Mucosa of gallbladder (tissue), 1 donor: ENCODE results near the gene GRID1. TPM values are rescaled to one million over a fixed set of nuclear protein-coding genes. Genes with fewer than 3 reads are reported as not detected.

Experiments used
- DNase-seq: peaks from one replicate; pipeline ENCODE4 v3.0.0-alpha.2; 2020; ENCODE audit warnings: low spot score
- total RNA-seq: library from RNA; stranded (reverse); gene quantifications from one replicate; pipeline ENCODE4 v1.2.1, GENCODE V29; 2021
- donor health status: DM: no; HTN: no; CAD: no.

GRID1 gene
- total RNA-seq, 1 donor from 2014 or later = 6.3 TPM

DNA sequence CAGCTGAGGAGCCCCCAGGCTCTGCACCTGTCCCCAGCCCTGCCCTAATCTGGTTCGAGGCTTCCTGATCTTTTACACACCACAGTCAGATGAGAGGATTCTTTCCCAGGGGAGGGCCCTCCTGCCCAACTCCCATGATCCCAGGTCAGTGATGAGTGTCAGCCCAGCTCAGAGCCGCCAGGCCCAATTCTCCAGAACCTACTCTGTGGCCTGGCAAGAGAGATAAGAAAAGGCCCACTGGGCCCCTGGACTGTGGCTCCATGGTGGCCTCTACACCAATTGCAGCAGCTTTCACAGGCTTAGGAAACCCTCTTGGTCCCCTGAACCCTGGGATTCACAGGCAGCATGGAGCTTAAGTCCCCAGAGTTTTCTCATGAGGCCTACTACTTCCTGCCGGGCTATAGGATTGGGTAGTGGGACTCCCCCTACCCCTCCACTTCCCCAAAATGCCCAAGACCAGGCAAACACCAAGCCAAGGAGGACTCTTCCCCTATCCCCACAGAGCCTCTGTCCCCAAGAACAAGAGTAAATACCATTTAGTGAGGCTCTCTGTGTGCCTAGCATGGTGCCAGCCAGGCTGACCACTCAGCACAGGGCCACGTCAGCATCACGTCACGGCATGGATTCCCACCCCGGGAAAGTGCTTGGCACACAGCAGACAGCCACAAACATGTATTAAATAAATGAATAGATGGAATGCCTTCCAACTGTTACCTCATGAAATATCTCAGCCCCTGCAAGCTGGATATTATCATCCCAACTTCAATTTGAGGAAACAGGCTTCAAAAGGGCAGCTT, 100.0 kb downstream of the GRID1 start:
- no peak for DNase-seq

- DNase-seq = no peak
Observed at GRCh38 chr10:86265895-86266259, 100.7 kb downstream of the GRID1 start.

DNA sequence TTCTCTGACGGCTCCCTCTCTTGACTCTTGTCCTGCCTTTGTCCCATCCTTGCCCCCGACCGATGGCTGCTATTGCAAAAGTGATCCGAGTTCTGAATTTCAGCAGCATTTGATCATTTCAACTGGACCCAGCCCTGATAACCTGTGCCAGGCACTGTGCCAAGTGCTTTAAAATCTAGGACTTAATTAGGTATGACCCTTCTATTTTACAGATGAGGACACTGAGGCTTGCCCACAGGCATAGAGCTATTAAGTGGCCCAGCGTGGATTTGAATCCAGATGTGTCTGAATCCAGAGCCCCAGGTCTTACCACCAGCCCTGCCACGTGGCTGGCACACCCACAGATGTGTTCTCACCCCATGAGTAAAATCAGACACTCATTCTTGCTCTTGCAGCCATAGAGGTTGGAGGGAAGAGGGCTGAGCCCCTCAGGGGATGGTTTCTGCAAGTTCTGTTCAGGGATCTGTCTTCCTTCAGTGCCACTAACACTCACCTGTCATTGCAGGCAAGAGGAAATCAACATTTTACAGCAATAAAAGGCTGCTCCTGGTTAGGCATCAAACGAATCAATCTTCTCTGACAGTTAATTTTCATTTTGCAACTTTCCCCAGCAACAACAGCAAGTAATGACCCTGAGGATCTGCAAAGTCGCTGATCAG, 101.2 kb downstream of the GRID1 start:
- DNase-seq = no peak

- DNase-seq = no peak
Observed at GRCh38 chr10:86264481-86265231, 101.9 kb downstream of the GRID1 start.

- no peak for DNase-seq
Observed at GRCh38 chr10:86263907-86264306, 102.7 kb downstream of the GRID1 start.

DNA sequence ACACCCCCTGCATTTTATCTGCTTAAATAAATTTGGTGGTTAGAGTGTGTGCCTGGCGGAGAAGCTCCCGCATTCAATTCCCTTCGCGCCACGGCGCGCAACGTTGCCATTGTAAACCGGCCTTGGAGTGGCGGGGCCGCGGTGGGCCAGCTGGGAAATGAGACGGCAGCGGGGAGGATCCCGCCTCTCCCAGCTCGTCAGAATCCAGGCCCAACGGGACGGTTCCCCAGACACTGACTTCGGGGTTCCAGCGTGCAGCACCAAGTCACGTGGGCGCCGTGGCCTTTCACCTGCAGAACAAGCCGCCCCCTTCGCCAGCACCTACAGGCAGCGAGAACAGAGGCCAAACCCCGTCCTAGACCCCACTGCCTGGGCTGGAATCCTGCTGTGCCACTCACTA, 103.4 kb downstream of the GRID1 start:
- DNase-seq = no peak

- DNase-seq = no peak
Observed at GRCh38 chr10:86262688-86263181, 103.9 kb downstream of the GRID1 start.

DNA sequence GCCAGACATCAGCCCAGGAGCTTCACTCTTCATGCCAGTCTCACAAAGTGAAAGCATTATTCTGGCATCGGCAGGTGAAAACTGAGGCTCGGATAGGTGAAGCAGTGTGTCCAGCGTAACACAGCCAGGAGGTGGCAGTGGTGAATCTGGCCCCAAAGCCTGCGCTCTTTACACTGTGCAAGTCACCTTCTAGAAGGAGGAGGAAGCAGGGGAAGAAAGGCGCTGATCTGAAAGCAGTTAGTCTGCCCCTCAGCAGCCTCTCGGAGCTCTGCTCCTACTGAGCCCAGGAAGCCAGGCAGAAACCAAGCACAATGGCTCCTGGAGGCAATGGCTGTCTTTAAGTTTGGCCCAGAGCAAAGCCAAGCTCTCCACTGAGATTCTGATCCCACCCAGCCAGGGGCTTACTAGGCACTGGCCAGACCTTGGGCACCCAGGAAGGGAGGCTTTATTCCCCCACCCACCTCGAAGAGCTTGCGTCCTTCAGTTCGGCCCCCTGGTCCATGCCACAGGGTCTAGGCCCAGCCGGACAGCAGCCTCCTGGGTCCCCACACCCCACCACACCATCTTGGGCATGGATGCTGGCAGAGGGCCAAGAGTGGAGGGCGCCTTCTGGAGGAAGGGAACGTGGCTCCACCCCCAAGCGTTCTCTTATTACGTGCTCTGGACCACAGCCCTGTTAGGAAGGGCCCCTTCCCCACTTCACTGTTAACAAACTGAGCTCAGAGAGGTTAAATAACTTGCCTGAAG, 104.5 kb downstream of the GRID1 start:
- DNase-seq = peak; percentile 20

DNA sequence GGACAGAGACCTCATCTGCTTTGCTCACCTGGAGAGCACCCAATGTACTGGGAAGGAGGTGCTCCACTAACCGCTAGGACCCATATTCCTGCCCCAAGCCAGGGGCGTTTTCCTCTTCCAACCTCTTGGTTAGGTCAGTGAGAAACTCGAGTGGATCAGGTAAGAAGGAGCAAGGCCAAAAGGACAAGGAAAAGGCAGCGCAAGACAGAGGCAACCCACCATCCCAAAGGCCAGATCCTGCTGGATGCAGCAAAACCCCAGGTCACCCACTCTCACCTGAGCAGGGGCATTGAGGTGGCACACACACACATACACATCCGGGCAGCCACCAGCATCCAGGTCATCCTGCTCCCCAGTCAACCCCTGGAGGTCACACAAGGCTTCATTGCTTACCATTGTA, 105.1 kb downstream of the GRID1 start:
- DNase-seq = no peak

- no peak for DNase-seq
Observed at GRCh38 chr10:86260564-86260963, 106.0 kb downstream of the GRID1 start.

DNA sequence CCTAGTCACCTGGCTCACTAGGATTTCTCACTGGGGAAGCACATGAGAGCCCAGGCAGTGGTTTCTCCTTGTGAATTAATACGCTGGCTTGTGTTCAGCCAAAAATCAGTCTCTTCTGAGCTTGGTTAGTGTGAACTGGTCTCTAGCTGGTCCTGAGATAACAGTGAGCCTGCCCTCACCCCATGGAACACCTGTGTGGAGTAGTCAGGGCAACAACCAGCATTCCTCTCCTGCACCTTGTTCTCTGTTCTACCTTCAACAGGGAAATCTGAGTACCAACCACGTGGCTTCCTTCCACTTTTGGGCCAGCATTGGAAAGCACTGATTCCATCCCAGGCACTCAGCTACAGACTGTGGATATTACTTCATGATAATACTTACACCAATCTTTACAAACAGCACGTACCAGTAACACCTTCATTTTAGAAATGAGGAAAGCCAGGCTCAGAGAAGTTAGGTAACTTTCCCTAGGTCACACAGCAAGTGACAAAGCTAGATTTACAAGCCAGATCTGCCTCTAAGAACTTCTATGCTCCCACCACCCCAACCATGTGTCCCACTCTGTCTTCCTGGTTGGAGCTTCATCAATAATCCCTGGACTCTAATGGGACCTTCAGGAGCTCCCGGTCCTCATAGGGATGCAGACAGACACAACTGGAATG, 106.6 kb downstream of the GRID1 start:
- no peak for DNase-seq

DNA sequence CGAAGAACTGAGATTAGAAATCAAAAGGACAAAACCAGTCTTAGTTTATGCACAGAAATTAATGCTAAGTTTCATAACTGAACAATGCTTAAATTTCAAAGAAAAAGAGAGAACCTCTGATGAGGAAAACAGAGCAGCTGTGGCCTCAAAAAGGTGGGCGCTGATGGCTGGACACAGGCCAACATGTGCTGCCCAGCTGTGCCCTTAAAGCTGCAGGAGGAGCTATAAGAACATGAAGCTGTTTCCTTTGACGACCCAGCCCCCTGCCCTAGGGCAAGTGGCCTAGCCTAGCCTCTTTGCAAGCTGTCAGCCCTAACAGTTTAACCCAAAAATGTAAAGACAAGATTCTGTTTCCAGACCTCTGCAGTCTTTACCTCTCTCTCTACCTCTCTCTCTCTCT, 107.7 kb downstream of the GRID1 start:
- no peak for DNase-seq

DNA sequence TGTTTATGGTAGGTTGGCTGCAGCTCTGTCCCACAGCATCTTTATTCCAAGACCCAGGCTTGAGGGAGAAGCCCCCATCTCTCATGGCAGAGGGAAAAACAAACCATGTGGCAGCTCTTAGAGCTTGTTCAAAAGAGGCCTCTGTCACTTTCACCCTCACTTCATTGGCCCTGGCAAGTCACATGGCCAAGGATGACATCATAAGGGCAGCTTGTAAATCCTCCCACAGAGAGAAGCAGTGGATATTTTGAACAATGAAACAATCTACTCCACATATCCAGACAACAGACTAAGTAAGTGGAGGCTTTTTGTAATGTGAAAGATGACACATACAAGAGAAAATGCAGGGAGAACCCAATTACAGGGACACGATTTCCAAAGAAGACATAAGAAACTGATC, 108.1 kb downstream of the GRID1 start:
- DNase-seq = no peak

DNA sequence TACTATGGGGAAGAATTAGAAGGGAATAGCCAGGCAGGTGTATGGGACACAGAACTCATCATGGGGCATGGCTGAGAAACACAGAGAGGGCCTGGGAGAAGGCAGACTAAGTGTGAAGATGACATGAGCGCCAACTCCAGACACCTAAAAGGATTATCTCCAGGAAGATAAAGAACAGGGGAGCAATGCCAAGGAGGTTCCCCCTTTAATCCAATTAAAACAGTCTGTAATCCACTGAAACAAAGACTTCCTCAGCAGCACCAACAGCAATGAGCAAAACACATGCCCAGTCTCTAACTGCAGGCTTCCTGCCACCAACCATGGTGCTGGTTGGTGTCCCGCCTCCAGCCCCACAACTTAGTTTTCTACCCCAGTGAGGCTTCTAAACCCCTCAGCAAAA, 108.9 kb downstream of the GRID1 start:
- no peak for DNase-seq

GRCh38 chr10:86256690-86257315, 109.8 kb downstream of the GRID1 start:
- no peak for DNase-seq

- no peak for DNase-seq
Observed at GRCh38 chr10:86255405-86256251, 111.0 kb downstream of the GRID1 start.

GRCh38 chr10:86254526-86255174, 111.9 kb downstream of the GRID1 start:
- DNase-seq = no peak

GRCh38 chr10:86254081-86254480, 112.5 kb downstream of the GRID1 start:
- no peak for DNase-seq
